ENCODE measurements around the gene ZBTB7C. TPM values are rescaled to one million over a fixed set of nuclear protein-coding genes. Genes with fewer than 3 reads are reported as not detected.
A peak's percentile ranks its signal among the peaks of the same experiment; 100 is the strongest.

The ZBTB7C gene
- total and polyA plus RNA-seq, 2 donors (not counting 1 experiment from before 2014, with no cell fraction given): not detected

DNA sequence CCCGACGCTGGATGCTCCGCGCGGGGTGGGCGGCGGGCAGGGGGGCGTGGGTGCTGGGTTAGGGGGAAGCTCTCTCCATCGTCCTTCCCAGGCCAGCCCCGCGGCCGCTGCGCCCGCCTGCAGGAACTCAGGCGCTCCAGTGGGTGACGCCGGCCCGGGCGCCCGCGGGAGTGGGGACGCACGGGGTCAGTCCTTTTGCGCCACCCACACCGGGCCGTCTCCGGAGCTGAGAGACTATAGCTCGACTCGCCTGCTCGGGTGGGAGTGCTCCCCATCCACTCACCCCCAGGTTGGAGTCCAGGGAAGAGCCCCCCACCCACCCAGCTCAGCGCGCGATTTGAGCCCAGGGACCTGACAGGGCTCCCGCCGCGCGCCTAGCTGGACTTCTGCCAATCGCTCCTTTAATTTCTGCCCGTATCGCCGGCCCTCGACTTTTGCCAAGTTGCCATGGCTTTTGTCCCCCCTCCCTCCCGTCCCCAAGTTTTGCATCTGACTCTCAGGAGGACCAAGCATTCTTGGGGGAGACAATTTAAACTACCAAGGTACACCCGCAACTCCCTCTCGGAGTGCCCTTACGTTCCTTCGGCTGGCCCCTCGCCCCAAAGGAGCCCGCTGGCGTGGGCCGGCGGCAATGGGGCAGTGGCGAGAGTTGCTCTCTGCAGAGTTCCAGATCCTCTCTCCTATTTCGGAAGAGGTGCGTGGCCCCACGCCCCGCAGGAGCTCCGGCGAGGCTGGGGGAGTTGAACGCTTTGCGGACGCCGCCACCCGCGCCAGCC lies 272.9 kb downstream of the ZBTB7C start:
- Mint-ChIP-seq H3K27ac (no peak overlapping the region), H3K4me1 (peaks cover 2% of the 10 kb centered on the region), H3K9me3 (ENCODE audit: insufficient read depth) (no peaks in the 10 kb centered on the region), H3K4me3 (no peak overlapping the region), H3K27me3 (peaks cover 58% of the 10 kb centered on the region)
- no peak for ATAC-seq (ENCODE audit: low read depth)
- Histone ChIP-seq H3K4me1 (ENCODE audit: control insufficient read depth in 2 of 2, insufficient read depth in 2 of 2, low read length in 2 of 2) (no peaks in the 10 kb centered on the region), H3K79me2 (ENCODE audit: control insufficient read depth, insufficient read depth, low read length) (no peaks in the 10 kb centered on the region), H2AFZ (ENCODE audit: insufficient read depth, low read depth, low read length, poor library complexity, severe bottlenecking) (no peak overlapping the region), H3K4me2 (replicated peaks; ENCODE audit: low read depth, low read length, poor library complexity, severe bottlenecking) (peak overlapping the region; percentile 5), H3K27ac (ENCODE audit: low read length in 2 of 2) (no peak overlapping the region), H3K27me3 (replicated peaks in 1 of 4; ENCODE audit: control extremely low read depth in 1 of 4, control insufficient read depth in 3 of 4, insufficient read depth in 4 of 4, low read length in 3 of 4) (peaks cover 0 to 24% (median 9%) of the 10 kb centered on the region in 4 experiments), H3K9me3 (ENCODE audit: control extremely low read depth in 1 of 3, control insufficient read depth in 2 of 3, insufficient read depth in 1 of 3, low read length in 2 of 3) (peaks cover 0 to 6% (median 0%) of the 10 kb centered on the region in 3 donors), H3K36me3 (replicated peaks in 1 of 2; ENCODE audit: control extremely low read depth in 1 of 2, control insufficient read depth in 1 of 2, extremely low read depth in 1 of 2, insufficient read depth in 2 of 2, low read length in 1 of 2) (no peaks in the 10 kb centered on the region), H4K20me1 (ENCODE audit: control insufficient read depth, insufficient read depth, low read length, poor library complexity, severe bottlenecking) (no peaks in the 10 kb centered on the region), H3K9ac (ENCODE audit: low read length) (no peak overlapping the region), H3K4me3 (ENCODE audit: control extremely low read depth in 1 of 5, extremely low read depth in 1 of 5, insufficient read depth in 1 of 5, low read depth in 2 of 5, low read length in 4 of 5) (no peak overlapping the region)
- ChIA-PET CTCF (no interaction called here), POLR2A (no interaction called here)
- WGBS (ENCODE audit: insufficient coverage): 5% methylated on average over 64 of the region's 65 CpGs
- DNase-seq: no peak
- no peak for TF ChIP-seq EZH2 (IDR thresholded peaks at IDR 0.05; ENCODE audit: borderline replicate concordance, insufficient read depth, low read depth, low read length, poor library complexity, severe bottlenecking)
- TF ChIP-seq, protein P1, sequence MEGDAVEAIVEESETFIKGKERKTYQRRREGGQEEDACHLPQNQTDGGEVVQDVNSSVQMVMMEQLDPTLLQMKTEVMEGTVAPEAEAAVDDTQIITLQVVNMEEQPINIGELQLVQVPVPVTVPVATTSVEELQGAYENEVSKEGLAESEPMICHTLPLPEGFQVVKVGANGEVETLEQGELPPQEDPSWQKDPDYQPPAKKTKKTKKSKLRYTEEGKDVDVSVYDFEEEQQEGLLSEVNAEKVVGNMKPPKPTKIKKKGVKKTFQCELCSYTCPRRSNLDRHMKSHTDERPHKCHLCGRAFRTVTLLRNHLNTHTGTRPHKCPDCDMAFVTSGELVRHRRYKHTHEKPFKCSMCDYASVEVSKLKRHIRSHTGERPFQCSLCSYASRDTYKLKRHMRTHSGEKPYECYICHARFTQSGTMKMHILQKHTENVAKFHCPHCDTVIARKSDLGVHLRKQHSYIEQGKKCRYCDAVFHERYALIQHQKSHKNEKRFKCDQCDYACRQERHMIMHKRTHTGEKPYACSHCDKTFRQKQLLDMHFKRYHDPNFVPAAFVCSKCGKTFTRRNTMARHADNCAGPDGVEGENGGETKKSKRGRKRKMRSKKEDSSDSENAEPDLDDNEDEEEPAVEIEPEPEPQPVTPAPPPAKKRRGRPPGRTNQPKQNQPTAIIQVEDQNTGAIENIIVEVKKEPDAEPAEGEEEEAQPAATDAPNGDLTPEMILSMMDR (IDR thresholded peaks at IDR 0.05): no peak
- intact Hi-C loops (cut with micrococcal nuclease): no loop called here

DNA sequence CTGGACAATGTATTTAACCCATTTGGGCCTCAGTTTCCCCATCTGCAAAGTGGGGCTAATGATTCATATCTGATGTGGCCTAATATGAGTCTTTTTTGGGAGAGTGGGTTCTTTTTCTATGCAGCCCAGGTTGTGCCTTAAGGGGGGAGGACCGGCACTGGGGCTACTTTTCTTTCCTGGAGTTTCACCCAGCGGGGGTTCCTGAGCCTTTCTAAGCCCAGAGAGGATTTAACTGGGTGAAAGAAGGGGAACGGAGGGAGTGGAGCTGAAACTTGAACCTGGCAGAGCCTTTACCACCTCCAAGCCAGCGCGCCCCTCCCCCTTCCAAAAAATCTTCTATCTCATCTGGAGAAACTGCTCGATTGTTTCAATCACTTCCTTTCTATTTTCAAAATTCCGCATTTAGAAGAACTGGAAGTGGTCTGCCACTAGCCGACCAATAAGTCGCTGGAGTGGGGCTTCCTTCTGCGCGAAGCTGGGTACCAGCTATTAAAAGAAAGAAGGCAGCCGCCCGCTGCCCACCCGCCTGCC lies 273.7 kb downstream of the ZBTB7C start:
- Histone ChIP-seq H3K9me3 (ENCODE audit: control extremely low read depth in 1 of 3, control insufficient read depth in 2 of 3, insufficient read depth in 1 of 3, low read length in 2 of 3) (peaks cover 0 to 6% (median 0%) of the 10 kb centered on the region in 3 donors), H3K4me1 (ENCODE audit: control insufficient read depth in 2 of 2, insufficient read depth in 2 of 2, low read length in 2 of 2) (no peaks in the 10 kb centered on the region), H4K20me1 (ENCODE audit: control insufficient read depth, insufficient read depth, low read length, poor library complexity, severe bottlenecking) (no peaks in the 10 kb centered on the region), H2AFZ (ENCODE audit: insufficient read depth, low read depth, low read length, poor library complexity, severe bottlenecking) (no peak overlapping the region), H3K36me3 (replicated peaks in 1 of 2; ENCODE audit: control extremely low read depth in 1 of 2, control insufficient read depth in 1 of 2, extremely low read depth in 1 of 2, insufficient read depth in 2 of 2, low read length in 1 of 2) (no peaks in the 10 kb centered on the region), H3K9ac (ENCODE audit: low read length) (no peak overlapping the region), H3K27me3 (replicated peaks in 1 of 4; ENCODE audit: control extremely low read depth in 1 of 4, control insufficient read depth in 3 of 4, insufficient read depth in 4 of 4, low read length in 3 of 4) (peaks cover 0 to 24% (median 9%) of the 10 kb centered on the region in 4 experiments), H3K4me3 (ENCODE audit: control extremely low read depth in 1 of 5, extremely low read depth in 1 of 5, insufficient read depth in 1 of 5, low read depth in 2 of 5, low read length in 4 of 5) (no peak overlapping the region), H3K4me2 (replicated peaks; ENCODE audit: low read depth, low read length, poor library complexity, severe bottlenecking) (no peak overlapping the region), H3K27ac (ENCODE audit: low read length in 2 of 2) (no peak overlapping the region), H3K79me2 (ENCODE audit: control insufficient read depth, insufficient read depth, low read length) (no peaks in the 10 kb centered on the region)
- Mint-ChIP-seq H3K4me1 (peaks cover 2% of the 10 kb centered on the region), H3K27me3 (peaks cover 55% of the 10 kb centered on the region), H3K9me3 (ENCODE audit: insufficient read depth) (no peaks in the 10 kb centered on the region), H3K27ac (no peak overlapping the region), H3K4me3 (no peak overlapping the region)
- no peak for DNase-seq
- no peak for TF ChIP-seq EZH2 (IDR thresholded peaks at IDR 0.05; ENCODE audit: borderline replicate concordance, insufficient read depth, low read depth, low read length, poor library complexity, severe bottlenecking)
- TF ChIP-seq, protein P1 (IDR thresholded peaks at IDR 0.05): no peak
- intact Hi-C loops (cut with micrococcal nuclease): no loop called here
- ChIA-PET CTCF (no interaction called here), POLR2A (no interaction called here)
- WGBS (ENCODE audit: insufficient coverage): 2% methylated on average over 12 of the region's 14 CpGs
- no peak for ATAC-seq (ENCODE audit: low read depth)

All from B cell (primary cell).